Neural progenitor cell (in vitro differentiated cells): ENCODE measurements around the gene HSD3B1.

Experiments used
- CTCF ChIP-seq: fragments of 200-600 bp; sonication (generic); IDR thresholded peaks from 2 replicates; pipeline ENCODE4 v1.5.1; 2017; ENCODE audit warnings: antibody characterized with exemption, mild to moderate bottlenecking
- EZH2 ChIP-seq: fragments of 200-600 bp; sonication (generic); IDR thresholded peaks from 2 replicates; pipeline ENCODE4 v1.6.1; 2017; ENCODE audit warnings: antibody characterized with exemption, mild to moderate bottlenecking, moderate library complexity
- EZH2phosphoT487 ChIP-seq: fragments of 200-600 bp; sonication (generic); IDR thresholded peaks from 2 replicates; pipeline ENCODE4 v1.6.1; 2017; ENCODE audit warnings: antibody characterized with exemption

GRCh38 chr1:119483441-119484200 is 23.4 kb upstream of the HSD3B1 start:
- TF ChIP-seq CTCF (no peak), EZH2phosphoT487 (no peak), EZH2 (no peak)
